T-helper 1 cell (primary cell): ENCODE data around the gene DHRS4L2.
"Not testable (repeated sequence)": the region's sequence is repeated elsewhere in the genome, so short reads cannot be mapped to it uniquely, and the experiment has no call there.

ENCODE experiments used
- DNase-seq, 5 donors: peaks; one replicate each; pipeline ENCODE4 v3.0.0-alpha.2; 2012 to 2020

The DHRS4L2 gene

GRCh38 chr14:24020520-24020919 is 31.8 kb downstream of the DHRS4L2 start:
- not testable (repeated sequence) for DNase-seq

DNA sequence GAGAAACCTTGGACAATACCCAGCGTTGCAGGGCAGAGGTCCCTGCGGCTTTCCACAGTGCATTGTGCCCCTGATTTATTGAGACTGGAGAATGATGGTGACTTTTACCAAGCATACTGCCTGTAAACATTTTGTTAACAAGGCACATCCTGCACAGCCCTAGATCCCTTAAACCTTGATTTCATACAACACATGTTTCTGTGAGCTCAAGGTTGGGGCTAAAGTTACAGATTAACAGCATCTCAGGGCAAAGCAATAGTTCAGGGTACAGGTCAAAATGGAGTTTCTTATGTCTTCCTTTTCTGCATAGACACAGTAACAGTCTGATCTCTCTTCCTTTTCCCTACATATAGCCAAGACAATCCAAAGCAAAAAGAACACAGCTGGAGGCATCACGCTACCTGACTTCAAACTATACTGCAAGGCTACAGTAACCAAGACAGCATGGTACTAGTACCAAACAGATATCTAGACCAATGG is 36.2 kb downstream of the DHRS4L2 start:
- DNase-seq, result not testable (repeated sequence)

- DNase-seq, result not testable (repeated sequence)
These were observed 41.0 kb downstream of the DHRS4L2 start for GRCh38 chr14:24029687-24030086.

GRCh38 chr14:24031331-24031730 is 42.6 kb downstream of the DHRS4L2 start:
- DNase-seq, result not testable (repeated sequence)

DNA sequence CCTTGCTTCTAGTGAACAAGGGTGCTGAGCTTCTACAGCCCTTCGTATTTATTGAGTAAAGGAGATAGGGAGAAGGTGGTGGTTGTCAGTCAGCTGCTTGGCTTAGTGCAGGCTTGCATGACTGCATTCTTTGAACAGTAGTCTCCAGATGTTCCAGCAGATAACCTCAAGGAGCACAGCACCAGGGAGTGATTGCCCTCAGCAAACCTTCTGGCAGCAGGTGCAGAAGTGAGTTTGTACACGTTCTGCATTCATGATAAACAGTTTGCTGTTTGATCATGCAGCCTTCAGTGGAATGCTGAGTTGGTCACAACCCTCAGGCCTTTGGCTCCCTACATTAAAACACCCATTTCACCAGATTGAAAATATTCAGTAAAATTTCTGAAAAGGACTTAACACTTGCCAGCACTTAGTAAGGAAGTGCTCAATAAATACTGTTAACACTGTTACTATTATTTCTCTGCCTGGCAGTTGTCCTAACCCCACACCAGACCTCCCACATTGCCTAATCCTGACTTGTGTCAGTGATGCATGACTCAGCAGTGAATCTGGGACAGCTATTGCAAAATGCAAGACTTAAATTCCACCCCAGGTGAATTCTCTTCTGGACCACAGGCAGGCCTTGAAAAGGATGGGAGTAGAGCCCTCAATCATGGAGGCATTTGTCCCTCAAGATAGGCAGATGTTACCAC is 44.1 kb downstream of the DHRS4L2 start:
- no peak for DNase-seq

GRCh38 chr14:24035769-24036168 is 47.0 kb downstream of the DHRS4L2 start:
- not testable (repeated sequence) for DNase-seq

- DNase-seq, result peak in 4 of 5 donors; percentile 49 to 70 (median 56)
These were observed 47.6 kb downstream of the DHRS4L2 start for GRCh38 chr14:24036169-24036962.

- not testable (repeated sequence) for DNase-seq
These were observed 48.4 kb downstream of the DHRS4L2 start for GRCh38 chr14:24036963-24037657.

DNA sequence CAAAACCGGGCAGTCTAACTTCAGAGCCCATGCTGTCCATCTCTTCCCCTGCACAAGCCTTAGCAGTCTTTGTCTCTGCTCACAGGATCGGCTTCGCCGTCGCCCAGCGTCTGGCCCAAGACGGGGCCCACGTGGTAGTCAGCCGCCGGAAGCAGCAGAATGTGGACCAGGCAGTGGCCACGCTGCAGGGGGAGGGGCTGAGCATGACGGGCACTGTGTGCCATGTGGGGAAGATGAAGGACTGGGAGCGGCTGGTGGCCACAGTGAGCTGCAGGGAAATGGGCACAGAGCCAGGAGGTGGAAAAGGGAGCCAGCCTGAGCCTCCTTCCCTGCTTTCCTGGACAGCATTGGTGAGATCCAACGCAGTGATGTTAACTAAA is 48.9 kb downstream of the DHRS4L2 start:
- no peak for DNase-seq

GRCh38 chr14:24038686-24039085 is 50.0 kb downstream of the DHRS4L2 start:
- no peak for DNase-seq

- DNase-seq, result no peak
These were observed 52.0 kb downstream of the DHRS4L2 start for GRCh38 chr14:24040692-24041091.

DNA sequence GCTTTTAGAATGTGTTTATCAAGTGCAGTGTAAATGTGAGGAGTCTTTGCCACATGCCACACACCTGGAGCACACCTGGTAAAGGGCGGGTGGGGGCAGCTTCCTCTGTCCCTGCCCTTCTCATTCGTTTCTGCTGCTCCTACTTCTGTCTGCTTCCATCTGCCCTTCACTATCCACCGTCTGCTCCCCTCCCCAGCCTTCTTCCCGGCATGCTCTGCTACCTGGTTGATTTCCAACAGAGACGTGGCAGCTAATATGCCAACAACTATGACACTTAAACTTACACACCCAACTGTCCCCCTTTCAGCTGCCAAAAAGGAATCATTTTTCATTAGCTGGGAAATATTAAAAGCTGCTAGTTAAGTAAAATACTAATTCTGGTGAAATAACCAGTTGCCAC is 54.0 kb downstream of the DHRS4L2 start:
- DNase-seq, result no peak

- DNase-seq, result not testable (repeated sequence)
These were observed 60.3 kb downstream of the DHRS4L2 start for GRCh38 chr14:24049002-24049401.

GRCh38 chr14:24050753-24051152 is 62.0 kb downstream of the DHRS4L2 start:
- not testable (repeated sequence) for DNase-seq

GRCh38 chr14:24051176-24051788 is 62.6 kb downstream of the DHRS4L2 start:
- peak in 1 of 5 donors; percentile 9 for DNase-seq

DNA sequence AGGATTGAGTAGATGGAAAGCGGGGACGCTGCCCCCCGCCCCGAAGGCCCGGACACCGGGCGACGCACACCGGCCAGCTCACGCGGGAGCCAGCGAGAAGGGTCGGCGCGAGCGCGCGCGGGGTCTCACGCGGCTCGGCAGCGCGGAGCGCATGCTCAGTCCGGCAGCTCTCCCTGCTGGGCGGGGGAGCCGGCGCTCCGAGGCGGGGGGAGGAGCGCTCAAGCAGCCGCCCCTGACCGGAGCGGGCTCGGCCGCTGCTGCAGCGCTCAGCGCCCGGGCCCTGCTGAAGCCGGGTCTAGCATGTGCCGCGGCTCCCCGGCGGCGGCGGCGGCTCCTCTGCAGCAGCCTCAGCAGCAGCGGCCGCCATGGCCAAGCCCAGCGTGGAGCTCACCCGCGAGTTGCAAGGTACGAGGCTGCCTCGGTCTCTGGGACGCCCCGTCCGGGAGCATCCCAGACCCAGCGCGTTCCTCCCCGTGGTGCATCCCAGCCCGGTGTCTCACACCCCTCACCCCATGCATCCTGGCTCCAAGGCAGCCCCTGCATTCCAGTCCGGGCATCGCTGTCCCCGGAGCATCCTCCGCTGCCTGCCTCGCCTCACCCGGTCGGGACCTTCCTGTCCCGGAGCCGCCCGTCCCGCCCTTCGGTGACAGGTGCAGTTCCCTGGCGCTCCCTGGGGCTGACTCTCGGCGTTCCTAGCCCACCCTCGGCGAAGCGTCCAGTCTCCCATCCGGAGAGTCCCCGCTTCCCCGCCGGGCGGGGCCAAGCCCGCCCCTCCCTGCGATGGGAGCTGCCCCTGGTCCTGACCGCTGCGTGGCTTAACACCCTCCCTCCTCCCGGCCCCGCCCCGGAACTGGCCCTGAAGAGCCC is 63.3 kb downstream of the DHRS4L2 start, which contains the start of gene CARMIL3:
Gene CARMIL3 (plus strand): TSS at position 221 of the 867 bp plus-strand sequence. CDS start 145 bp downstream, at position 366.
- peak; percentile 27 to 64 (median 41) for DNase-seq

GRCh38 chr14:24052656-24053547 is 64.2 kb downstream of the DHRS4L2 start:
- DNase-seq, result peak in 1 of 5 donors; percentile 24

GRCh38 chr14:24053548-24054323 is 65.0 kb downstream of the DHRS4L2 start:
- DNase-seq, result peak in 1 of 5 donors; percentile 7

- DNase-seq, result no peak
These were observed 65.6 kb downstream of the DHRS4L2 start for GRCh38 chr14:24054324-24054641.

DNA sequence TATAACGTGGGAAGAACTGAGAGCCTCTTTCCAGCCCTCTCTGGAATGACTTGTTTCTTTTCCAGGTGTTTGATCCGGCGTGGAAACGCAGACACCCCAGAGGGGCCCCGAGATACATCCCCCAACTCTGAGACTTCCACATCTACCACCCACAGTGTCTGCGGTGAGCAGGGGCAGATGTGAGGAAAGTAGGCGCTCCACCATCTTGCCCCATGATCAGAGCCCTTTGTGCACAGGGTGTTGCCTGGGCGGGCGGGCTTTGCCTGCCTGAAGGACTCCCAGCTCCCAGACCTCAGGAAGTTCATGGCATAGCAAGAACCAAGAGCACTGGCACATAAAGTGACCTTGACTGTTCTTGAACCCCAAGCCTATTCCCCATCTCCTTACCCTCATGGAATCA is 65.9 kb downstream of the DHRS4L2 start:
- DNase-seq, result no peak
